Measurements from ENCODE around the gene EID2B. TPM values are rescaled to one million over a fixed set of nuclear protein-coding genes. Genes with fewer than 3 reads are reported as not detected.

EID2B gene
- total and polyA plus RNA-seq, 2 of the 13 experiments (the other 11 are each of a cell fraction or from before 2014, with no cell fraction given), result 2.5 to 3.7 TPM

DNA sequence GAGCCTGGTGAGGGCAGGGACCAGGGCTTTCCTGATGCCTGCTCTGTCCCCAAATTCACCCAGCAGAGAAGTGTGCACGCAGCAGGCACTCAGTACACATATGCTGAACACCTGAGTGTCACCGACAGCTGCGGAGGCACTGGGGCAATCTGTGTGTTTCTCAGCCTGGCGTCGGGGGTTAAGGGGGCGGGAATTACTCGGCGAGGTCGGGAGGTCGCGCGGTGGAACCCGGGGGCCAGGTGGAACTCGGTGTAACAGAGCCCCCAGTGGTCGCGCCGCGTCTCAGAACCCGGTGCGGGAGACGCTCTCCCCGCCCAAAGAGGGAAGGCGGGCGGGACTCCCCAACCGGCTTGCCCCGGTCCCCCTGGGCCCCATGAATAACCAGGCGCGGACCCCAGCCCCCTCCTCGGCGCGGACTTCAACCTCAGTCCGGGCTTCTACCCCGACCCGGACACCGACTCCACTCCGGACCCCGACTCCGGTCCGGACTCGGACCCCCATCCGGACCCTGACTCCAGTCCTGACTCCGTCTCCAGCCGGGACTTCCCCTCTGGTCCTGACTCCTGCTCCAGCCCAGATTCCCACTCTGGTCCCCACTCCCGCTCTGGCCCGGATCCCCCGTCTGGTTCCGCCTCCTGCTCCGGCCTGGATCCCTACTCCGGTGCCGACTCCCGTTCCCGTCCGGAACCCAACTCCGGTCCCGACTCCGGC, 17.7 kb downstream of the EID2B start, which contains the start of gene SELENOV (continued):
- TF ChIP-seq, protein P1, sequence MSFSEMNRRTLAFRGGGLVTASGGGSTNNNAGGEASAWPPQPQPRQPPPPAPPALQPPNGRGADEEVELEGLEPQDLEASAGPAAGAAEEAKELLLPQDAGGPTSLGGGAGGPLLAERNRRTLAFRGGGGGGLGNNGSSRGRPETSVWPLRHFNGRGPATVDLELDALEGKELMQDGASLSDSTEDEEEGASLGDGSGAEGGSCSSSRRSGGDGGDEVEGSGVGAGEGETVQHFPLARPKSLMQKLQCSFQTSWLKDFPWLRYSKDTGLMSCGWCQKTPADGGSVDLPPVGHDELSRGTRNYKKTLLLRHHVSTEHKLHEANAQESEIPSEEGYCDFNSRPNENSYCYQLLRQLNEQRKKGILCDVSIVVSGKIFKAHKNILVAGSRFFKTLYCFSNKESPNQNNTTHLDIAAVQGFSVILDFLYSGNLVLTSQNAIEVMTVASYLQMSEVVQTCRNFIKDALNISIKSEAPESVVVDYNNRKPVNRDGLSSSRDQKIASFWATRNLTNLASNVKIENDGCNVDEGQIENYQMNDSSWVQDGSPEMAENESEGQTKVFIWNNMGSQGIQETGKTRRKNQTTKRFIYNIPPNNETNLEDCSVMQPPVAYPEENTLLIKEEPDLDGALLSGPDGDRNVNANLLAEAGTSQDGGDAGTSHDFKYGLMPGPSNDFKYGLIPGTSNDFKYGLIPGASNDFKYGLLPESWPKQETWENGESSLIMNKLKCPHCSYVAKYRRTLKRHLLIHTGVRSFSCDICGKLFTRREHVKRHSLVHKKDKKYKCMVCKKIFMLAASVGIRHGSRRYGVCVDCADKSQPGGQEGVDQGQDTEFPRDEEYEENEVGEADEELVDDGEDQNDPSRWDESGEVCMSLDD (CRISPR knock-in tag; IDR thresholded peaks at IDR 0.05; ENCODE audit: borderline replicate concordance), result no peak
- TF ChIP-seq RFXAP (CRISPR knock-in tag; IDR thresholded peaks at IDR 0.05; ENCODE audit: borderline replicate concordance) (no peak), ZBTB7B (CRISPR knock-in tag; IDR thresholded peaks at IDR 0.05) (peak; percentile 32; the same call in 1 of the 2 replicates), STAG1 (CRISPR knock-in tag; IDR thresholded peaks at IDR 0.05) (peak; percentile 20; the same call in 1 of the 2 replicates), ZFP36L1 (CRISPR knock-in tag; IDR thresholded peaks at IDR 0.05) (no peak), SRSF1 (optimal IDR thresholded peaks at IDR 0.05; ENCODE audit: low read depth, low read length) (peak; percentile 47)
- TF ChIP-seq, protein P2, sequence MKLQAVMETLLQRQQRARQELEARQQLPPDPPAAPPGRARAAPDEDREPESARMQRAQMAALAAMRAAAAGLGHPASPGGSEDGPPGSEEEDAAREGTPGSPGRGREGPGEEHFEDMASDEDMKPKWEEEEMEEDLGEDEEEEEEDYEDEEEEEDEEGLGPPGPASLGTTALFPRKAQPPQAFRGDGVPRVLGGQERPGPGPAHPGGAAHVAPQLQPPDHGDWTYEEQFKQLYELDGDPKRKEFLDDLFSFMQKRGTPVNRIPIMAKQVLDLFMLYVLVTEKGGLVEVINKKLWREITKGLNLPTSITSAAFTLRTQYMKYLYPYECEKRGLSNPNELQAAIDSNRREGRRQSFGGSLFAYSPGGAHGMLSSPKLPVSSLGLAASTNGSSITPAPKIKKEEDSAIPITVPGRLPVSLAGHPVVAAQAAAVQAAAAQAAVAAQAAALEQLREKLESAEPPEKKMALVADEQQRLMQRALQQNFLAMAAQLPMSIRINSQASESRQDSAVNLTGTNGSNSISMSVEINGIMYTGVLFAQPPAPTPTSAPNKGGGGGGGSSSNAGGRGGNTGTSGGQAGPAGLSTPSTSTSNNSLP (IDR thresholded peaks at IDR 0.05; ENCODE audit: low read depth, low read length), result no peak
- TF ChIP-seq, protein P3, sequence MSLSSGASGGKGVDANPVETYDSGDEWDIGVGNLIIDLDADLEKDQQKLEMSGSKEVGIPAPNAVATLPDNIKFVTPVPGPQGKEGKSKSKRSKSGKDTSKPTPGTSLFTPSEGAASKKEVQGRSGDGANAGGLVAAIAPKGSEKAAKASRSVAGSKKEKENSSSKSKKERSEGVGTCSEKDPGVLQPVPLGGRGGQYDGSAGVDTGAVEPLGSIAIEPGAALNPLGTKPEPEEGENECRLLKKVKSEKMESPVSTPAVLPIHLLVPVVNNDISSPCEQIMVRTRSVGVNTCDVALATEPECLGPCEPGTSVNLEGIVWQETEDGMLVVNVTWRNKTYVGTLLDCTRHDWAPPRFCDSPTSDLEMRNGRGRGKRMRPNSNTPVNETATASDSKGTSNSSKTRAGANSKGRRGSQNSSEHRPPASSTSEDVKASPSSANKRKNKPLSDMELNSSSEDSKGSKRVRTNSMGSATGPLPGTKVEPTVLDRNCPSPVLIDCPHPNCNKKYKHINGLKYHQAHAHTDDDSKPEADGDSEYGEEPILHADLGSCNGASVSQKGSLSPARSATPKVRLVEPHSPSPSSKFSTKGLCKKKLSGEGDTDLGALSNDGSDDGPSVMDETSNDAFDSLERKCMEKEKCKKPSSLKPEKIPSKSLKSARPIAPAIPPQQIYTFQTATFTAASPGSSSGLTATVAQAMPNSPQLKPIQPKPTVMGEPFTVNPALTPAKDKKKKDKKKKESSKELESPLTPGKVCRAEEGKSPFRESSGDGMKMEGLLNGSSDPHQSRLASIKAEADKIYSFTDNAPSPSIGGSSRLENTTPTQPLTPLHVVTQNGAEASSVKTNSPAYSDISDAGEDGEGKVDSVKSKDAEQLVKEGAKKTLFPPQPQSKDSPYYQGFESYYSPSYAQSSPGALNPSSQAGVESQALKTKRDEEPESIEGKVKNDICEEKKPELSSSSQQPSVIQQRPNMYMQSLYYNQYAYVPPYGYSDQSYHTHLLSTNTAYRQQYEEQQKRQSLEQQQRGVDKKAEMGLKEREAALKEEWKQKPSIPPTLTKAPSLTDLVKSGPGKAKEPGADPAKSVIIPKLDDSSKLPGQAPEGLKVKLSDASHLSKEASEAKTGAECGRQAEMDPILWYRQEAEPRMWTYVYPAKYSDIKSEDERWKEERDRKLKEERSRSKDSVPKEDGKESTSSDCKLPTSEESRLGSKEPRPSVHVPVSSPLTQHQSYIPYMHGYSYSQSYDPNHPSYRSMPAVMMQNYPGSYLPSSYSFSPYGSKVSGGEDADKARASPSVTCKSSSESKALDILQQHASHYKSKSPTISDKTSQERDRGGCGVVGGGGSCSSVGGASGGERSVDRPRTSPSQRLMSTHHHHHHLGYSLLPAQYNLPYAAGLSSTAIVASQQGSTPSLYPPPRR (CRISPR knock-in tag; IDR thresholded peaks at IDR 0.05; ENCODE audit: borderline replicate concordance), result 0 out of 2 replicates have a peak, but pooled peaks have one; percentile 39
- TF ChIP-seq, protein P4, sequence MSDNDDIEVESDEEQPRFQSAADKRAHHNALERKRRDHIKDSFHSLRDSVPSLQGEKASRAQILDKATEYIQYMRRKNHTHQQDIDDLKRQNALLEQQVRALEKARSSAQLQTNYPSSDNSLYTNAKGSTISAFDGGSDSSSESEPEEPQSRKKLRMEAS (IDR thresholded peaks at IDR 0.05), result 0 out of 2 replicates have a peak, but pooled peaks have one; percentile 29
- TF ChIP-seq, protein P5, sequence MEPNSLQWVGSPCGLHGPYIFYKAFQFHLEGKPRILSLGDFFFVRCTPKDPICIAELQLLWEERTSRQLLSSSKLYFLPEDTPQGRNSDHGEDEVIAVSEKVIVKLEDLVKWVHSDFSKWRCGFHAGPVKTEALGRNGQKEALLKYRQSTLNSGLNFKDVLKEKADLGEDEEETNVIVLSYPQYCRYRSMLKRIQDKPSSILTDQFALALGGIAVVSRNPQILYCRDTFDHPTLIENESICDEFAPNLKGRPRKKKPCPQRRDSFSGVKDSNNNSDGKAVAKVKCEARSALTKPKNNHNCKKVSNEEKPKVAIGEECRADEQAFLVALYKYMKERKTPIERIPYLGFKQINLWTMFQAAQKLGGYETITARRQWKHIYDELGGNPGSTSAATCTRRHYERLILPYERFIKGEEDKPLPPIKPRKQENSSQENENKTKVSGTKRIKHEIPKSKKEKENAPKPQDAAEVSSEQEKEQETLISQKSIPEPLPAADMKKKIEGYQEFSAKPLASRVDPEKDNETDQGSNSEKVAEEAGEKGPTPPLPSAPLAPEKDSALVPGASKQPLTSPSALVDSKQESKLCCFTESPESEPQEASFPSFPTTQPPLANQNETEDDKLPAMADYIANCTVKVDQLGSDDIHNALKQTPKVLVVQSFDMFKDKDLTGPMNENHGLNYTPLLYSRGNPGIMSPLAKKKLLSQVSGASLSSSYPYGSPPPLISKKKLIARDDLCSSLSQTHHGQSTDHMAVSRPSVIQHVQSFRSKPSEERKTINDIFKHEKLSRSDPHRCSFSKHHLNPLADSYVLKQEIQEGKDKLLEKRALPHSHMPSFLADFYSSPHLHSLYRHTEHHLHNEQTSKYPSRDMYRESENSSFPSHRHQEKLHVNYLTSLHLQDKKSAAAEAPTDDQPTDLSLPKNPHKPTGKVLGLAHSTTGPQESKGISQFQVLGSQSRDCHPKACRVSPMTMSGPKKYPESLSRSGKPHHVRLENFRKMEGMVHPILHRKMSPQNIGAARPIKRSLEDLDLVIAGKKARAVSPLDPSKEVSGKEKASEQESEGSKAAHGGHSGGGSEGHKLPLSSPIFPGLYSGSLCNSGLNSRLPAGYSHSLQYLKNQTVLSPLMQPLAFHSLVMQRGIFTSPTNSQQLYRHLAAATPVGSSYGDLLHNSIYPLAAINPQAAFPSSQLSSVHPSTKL (CRISPR knock-in tag; IDR thresholded peaks at IDR 0.05), result no peak
- TF ChIP-seq, protein P6, sequence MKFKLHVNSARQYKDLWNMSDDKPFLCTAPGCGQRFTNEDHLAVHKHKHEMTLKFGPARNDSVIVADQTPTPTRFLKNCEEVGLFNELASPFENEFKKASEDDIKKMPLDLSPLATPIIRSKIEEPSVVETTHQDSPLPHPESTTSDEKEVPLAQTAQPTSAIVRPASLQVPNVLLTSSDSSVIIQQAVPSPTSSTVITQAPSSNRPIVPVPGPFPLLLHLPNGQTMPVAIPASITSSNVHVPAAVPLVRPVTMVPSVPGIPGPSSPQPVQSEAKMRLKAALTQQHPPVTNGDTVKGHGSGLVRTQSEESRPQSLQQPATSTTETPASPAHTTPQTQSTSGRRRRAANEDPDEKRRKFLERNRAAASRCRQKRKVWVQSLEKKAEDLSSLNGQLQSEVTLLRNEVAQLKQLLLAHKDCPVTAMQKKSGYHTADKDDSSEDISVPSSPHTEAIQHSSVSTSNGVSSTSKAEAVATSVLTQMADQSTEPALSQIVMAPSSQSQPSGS (CRISPR knock-in tag; IDR thresholded peaks at IDR 0.05), result 0 out of 2 replicates have a peak, but pooled peaks have one; percentile 34

Measured in HepG2 (cell line).